OCI-LY3 (cell line): ENCODE results near the gene PKD2L2.

Experiments used
- CTCF ChIP-seq: fragments of 200-600, 300-600 bp; sonication (generic); IDR thresholded peaks from 2 replicates; pipeline ENCODE4 v1.5.1; 2014; ENCODE audit warnings: antibody characterized with exemption, low read length, low read depth
- EZH2phosphoT487 ChIP-seq: fragments of 200-600 bp; shearing (Covaris generic); IDR thresholded peaks from 2 replicates; pipeline ENCODE4 v1.6.1; 2018; ENCODE audit warnings: antibody characterized with exemption, mixed run types, low read depth

DNA sequence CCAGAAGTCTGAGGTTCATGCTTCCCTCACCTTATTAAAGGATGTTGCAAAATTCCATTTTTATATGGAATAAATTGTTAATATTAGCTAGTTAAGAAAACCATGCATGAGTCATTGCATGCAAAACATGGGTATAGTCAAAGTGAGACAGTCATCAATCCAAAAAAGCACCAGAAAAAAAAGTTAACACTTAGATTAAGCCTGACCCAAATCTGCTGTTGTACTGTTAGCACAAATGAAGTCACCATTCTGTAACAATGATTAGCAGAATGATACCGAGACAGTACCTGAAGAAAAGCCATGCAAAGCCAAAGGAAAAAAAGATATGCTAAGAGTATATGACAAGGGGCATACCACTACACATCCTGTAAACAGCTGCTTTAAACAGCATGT, 49.5 kb downstream of the PKD2L2 start:
- TF ChIP-seq CTCF, result no peak
- no peak for TF ChIP-seq EZH2phosphoT487
